HEK293T (cell line): ENCODE measurements around the gene MED15.

Experiments used
- FOXA1 ChIP-seq: fragments of 450-650 bp; IDR thresholded peaks from 2 replicates; pipeline ENCODE4 v1.6.1; 2016; ENCODE audit warnings: mild to moderate bottlenecking
- FOXM1 ChIP-seq: fragments of 450-650 bp; IDR thresholded peaks from 2 replicates; pipeline ENCODE4 v1.6.1; 2017; ENCODE audit warnings: mild to moderate bottlenecking, borderline replicate concordance
- HDGF ChIP-seq: fragments of 450-650 bp; IDR thresholded peaks from 2 replicates; pipeline ENCODE4 v1.6.1; 2017; ENCODE audit warnings: antibody characterized with exemption, borderline replicate concordance
- L3MBTL2 ChIP-seq: fragments of 450-650 bp; conservative IDR thresholded peaks from 2 replicates; pipeline ENCODE4 v1.6.1; 2016; ENCODE audit warnings: mild to moderate bottlenecking
- SP1 ChIP-seq: fragments of 450-650 bp; IDR thresholded peaks from 2 replicates; pipeline ENCODE4 v1.6.1; 2017
- ZNF384 ChIP-seq: fragments of 450-650 bp; IDR thresholded peaks from 2 replicates; pipeline ENCODE4 v1.6.1; 2016

GRCh38 chr22:20537983-20538382 is 30.6 kb downstream of the MED15 start:
- TF ChIP-seq L3MBTL2 (no peak), FOXM1 (no peak), FOXA1 (no peak), ZNF384 (no peak), HDGF (no peak), SP1 (no peak)
